GM21619 (cell line): Measurements from ENCODE around the gene MUC20.
"Not testable (repeated sequence)": the region's sequence is repeated elsewhere in the genome, so short reads cannot be mapped to it uniquely, and the experiment has no call there.

ENCODE experiments used
- ATAC-seq: cut with Tn5 transposase; IDR thresholded peaks from one replicate; pipeline ENCODE4 v1.9.1; 2021; ENCODE audit not compliant: unreplicated experiment

Gene MUC20, protein sequence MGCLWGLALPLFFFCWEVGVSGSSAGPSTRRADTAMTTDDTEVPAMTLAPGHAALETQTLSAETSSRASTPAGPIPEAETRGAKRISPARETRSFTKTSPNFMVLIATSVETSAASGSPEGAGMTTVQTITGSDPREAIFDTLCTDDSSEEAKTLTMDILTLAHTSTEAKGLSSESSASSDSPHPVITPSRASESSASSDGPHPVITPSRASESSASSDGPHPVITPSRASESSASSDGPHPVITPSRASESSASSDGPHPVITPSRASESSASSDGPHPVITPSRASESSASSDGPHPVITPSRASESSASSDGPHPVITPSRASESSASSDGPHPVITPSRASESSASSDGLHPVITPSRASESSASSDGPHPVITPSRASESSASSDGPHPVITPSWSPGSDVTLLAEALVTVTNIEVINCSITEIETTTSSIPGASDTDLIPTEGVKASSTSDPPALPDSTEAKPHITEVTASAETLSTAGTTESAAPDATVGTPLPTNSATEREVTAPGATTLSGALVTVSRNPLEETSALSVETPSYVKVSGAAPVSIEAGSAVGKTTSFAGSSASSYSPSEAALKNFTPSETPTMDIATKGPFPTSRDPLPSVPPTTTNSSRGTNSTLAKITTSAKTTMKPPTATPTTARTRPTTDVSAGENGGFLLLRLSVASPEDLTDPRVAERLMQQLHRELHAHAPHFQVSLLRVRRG

DNA sequence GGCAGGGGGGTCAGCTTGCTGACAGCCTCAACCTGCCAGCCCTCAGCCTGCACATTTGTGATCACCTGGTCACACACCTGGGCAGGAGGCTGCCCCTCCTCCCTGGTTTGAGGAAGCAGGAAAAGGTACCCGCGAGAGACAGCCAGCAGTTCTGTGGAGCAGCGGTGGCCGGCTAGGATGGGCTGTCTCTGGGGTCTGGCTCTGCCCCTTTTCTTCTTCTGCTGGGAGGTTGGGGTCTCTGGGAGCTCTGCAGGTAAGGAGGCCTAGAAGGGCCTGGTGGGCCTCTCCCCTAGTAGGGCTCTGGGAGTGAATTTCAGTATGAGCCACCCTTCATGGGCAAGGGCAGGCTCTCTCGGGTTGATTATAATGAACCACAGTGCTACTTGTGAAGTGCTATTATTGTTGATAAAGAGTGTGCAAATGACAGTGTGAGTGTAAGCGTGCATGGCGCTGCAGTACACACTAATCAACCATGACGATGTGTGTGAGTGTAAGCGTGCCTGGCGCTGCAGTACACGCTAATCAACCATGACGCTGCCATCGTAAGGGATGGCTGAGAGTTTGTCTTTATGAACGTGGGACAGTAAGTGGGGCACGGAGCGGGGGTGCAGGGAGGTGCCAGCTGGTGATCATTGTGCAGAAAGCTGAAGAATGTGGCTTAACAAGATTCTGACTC lies at the start of gene MUC20:
Gene MUC20, plus strand, starts transcription at position 148 of the 676 bp plus-strand sequence. Its CDS starts 30 bp downstream, at position 178.
- ATAC-seq: not testable (repeated sequence)

DNA sequence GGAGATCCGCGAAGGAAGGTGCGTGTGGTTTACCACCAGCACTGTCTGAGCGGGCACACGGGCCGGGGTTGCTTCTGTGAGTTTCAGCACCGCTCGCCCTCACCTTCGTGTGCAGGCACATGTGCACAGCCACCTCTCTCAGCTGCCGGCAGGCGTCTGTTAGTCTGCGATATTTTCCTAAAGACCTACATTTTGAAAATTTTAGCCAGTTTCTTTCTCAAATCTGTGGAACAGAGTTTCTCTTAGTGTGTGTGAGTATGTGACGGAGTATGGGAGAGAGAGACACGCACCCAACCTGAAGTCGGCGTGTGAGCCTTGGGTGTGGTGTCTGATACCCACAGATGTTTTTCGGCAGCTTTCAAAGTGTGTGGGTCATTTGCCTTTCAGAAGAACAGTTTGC lies 49.5 kb upstream of the MUC20 start:
- not testable (repeated sequence) for ATAC-seq

DNA sequence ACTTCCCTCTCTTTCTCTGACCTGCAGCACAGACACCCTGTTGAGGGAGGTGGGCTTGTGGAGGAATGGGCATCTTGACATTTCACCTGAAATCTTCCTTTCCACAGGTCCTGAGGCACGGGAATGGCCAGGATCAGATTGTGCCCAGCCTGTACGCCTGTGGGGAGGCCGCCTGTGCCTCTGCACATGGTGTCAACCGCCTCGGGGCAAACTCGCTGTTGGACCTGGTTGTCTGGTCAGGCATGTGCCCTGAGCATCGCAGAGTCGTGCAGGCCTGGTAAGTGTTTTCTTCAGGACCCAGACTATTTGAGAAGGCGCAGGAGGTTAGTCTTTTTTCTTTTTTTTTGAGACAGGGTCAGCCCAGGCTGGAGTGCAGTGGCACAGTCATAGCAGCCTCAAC lies 47.1 kb upstream of the MUC20 start:
- ATAC-seq: not testable (repeated sequence)

DNA sequence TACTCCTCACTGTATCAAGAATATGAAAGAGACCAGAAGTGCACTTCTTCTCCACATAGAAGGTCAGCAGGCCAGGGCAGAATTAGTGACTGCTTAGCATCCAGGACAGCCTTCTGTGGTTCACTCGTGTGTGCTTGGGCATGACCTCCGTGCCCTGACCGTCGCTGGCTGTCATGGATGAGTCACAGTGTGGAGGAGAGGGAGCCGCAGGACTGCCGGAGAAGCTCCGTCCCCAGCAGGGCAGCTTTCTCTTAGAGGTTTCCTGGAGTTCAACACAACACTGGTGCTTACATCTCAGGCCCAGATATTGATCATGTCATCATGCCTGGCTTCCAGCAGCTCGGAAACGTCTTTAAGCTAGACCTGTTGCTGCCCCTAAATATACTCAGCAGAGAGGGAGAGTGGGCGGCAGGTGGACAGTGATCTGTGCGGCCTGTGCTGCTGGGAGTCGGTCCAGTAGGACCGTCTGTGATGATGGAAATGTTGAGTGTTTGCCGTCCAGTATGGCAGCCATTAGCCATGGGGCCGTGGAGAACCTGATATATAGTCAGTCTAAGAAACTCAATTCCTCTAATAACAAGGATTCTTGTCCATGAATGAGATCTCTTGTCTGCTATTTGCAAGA lies 42.3 kb upstream of the MUC20 start:
- ATAC-seq: not testable (repeated sequence)

DNA sequence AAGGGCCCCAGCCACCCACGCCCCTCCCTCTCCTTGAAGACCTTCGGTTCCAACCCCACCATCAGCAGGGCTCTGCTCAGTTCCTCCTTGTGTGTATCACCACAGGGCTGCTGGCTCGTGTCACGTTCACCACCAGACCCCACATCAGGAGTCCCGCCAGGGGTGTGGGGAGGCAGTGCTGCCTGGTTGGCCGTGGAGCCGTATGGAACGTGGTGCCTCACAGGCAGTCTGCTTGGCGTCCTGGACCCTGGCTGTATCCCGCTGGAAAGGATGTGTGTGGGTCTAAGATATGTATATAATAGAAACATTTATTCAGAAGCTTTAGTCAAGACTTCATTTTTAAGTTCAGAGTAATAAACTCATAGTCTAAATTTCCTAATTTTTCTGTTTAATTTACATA lies 40.1 kb upstream of the MUC20 start:
- not testable (repeated sequence) for ATAC-seq

DNA sequence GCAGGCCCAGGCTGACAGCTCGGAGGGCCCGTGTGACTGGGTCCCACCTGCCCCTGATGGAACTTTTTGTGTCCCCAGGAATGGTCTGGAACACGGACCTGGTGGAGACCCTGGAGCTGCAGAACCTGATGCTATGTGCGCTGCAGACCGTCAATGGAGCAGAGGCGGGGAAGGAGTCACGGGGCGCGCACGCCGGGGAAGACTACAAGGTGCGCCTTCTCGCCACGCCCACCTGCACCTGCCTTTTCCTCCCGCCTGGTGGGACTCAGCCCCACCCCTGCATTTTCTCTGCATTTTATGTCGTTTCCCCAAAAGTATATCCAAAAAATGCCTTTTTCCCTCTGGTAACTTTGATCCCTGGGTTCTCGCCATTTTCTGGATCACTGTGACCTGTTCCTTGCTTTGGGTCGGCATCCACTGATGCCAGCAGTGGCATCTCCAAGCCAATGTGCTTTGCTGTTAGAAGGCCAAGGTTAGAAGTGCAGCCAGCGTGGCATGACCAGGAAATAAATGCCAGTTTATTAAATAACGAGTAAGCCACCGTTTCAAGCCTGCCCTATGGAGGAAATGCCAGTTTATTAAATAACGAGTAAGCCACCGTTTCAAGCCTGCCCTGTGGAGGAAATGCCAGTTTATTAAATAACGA lies 39.2 kb upstream of the MUC20 start:
- not testable (repeated sequence) for ATAC-seq

DNA sequence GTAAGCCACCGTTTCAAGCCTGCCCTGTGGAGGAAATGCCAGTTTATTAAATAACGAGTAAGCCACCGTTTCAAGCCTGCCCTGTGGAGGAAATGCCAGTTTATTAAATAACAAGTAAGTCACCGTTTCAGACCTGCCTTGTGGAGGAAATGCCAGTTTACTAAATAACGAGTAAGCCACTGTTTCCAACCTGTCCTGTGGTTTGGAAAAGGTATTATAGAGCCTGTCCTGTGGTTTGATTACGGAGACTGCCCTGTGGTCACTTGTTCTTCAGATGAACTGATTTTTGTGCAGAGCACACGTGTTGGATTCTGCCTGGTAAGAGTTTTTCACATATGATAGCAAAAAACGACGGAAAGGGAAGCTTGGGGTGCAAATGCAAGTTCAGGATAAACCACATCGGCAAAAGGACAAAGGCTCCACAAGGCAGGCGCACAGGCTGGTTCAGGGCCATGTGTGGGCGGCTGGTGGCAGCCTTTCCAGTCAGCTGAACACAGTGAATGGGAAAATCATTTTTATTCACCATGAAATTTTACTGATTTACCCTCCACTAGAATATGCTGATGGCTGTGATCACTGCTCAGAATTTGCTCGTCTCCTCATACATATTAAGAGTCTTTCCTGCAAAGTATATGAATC lies 38.6 kb upstream of the MUC20 start:
- not testable (repeated sequence) for ATAC-seq

DNA sequence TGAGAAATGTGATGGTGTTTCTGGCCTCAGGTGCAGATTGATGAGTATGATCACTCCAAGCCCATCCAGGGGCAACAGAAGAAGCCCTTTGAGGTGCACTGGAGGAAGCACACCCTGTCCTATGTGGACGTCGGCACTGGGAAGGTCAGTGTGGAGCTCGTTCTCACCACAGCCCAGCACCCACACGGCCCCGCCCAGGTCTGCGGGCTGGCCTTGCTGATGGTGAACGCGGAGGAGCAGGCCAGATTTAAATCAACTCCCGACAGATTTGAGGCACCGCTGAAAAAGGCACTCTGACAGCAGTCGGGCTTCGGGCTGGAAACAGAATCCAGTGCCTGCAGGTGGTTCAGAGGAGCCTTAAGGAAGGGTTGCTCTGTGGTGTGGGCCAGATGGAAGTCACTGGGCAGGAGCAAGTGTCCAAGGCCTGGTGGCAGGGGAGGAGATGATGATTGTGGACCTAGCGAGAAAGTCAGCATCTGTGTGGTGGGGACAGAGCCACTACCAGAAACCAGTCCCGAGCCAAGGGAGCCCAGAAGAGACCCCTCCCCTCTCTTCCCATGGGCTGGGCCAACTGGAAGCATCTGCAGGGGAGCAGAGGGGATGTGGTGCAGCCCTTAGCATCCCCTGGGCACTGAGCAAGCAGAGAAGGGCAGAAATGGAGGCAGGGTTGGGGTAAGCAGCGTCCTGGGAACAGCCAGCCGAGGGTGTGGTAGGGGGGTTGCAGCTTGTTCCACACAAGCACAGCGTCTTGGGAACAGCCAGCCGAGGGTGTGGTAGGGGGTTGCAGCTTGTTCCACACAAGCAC lies 36.9 kb upstream of the MUC20 start:
- ATAC-seq: not testable (repeated sequence)

DNA sequence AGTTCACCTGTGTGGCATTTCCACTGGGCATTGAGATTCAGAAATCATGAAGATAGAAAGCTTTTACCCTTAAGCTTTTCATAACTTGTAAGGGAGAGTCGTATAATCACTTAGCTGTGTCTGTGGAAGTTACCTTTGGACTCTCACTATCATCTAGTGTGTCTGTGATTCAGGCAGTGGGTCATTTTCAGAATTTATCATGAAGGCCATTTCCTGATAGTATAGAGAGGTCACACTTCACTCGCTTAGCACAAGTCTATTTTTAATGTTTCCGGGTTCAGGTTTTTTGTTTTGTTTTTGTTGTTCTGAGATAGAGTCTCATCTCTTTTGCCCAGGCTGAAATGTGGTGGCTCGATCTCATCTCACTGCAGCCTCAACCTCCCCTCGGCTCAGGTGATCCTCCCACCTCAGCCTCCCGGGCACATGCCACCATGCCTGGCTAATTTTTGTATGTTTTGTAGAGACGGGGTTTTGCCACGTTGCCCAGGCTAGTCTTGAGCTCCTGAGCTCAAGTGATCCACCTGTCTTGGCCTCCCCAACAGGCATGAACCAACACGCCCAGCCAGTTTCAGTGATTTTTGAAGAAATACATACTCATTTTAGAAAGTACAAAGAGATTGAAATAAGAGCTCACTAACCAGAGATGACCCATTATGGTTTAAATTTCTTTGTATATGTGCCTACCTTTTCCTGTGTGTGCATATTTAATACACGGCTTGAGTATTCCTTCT lies 36.1 kb upstream of the MUC20 start:
- ATAC-seq: peak; percentile 43

DNA sequence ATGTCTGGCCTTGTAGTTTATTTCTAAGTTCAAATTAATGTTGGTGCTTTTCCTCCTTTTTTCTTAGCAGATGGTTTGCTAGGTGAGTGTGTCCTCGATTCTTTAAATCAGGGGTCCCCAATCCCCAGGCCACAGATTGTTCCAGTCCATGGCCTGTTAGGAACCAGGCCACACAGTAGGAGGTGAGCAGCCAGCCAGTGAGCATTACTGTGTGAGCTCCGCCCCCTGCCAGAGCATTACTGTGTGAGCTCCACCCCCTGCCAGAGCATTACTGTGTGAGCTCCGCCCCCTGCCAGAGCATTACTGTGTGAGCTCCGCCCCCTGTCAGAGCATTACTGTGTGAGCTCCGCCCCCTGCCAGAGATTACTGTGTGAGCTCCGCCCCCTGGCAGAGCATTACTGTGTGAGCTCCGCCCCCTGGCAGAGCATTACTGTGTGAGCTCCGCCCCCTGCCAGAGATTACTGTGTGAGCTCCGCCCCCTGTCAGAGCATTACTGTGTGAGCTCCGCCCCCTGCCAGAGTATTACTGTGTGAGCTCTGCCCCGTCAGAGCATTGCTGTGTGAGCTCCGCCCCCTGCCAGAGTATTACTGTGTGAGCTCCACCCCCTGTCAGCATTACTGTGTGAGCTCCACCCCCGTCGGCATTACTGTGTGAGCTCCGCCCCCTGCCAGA lies 34.1 kb upstream of the MUC20 start:
- not testable (repeated sequence) for ATAC-seq

DNA sequence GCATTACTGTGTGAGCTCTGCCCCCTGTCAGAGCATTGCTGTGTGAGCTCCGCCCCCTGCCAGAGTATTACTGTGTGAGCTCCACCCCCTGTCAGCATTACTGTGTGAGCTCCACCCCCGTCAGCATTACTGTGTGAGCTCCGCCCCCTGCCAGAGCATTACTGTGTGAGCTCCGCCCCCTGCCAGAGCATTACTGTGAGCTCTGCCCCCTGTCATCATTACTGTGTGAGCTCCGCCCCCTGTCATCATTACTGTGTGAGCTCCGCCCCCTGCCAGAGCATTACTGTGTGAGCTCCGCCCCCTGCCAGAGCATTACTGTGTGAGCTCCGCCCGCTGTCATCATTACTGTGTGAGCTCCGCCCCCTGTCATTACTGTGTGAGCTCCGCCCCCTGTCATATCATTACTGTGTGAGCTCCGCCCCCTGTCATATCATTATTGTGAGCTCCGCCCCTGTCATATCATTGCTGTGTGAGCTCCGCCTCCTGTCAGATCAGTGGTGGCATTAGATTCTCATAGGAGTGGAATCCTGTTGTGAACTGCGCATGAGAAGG lies 33.5 kb upstream of the MUC20 start:
- ATAC-seq: not testable (repeated sequence)

DNA sequence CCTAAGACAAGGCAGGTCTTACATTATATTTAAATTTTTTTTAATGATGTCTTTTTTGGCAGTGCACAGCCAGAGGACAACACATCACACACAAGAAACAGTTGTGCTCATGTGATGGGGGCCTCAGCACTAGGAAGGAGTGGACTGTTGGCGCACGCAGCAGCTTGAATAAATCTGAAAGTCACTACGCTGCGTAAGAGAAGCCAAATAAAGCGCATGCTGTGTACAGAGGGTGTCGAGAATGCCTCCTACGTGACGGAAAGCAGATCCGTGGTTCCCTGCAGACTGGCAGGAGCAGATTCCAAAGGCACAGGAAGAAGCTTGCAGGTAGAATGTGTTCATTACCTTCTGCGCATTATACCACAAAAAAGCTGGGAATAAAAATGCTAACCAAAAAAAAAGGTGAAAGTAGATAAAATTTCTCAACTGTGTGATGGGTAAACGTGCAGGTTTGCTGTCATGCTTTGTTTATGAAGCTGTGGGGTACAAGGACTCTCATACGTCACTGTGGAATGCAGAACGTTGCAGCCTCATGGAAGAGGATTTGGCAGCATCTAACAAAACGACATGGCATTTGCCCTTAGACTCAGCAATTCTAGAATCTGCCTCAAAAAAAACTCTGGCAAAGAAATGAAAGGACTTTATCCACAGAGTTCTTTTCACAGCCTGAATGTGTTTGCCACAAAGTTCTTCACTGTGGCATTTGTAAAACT lies 32.2 kb upstream of the MUC20 start:
- ATAC-seq: not testable (repeated sequence)

DNA sequence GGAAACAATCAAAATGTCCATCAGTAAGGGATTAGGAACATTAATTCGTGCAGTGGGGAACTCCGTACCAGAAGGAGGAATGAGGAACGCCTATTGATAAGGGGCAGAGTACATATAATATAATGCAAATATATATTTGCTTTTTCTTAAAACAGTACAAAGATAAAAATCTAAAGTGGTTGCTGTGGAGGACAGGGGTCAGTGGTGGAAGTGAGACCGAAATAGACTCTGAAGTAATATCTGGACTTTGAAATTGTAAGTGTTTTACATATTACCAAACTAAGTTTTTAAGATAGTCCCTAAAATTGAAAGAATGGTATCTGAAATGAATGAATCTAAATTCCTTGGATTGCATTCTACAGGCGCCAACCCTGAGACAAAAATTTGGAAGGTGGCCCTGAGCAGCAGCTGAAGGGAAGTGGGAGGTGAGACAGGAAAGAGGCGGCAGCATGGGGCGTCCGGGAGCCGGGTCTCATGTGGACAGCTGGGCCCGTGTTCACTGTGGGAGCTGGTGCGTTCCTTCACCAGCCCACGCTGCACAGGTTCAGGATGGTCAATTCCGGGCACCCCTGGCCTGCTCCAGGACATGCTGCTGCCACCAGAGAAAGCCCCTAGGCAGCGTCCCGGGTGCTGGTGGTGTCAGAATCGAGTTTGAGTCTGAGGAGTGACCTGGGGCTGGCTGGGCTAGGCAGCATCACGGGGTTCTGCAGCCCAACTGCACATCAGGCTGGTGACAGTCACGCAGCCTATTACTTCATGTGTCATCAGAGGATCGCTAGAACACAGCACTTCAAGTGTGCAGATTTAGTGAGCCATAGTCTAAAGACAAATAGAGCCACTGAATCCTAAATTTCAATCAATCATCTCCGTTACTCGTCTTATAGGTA lies 31.4 kb upstream of the MUC20 start:
- not testable (repeated sequence) for ATAC-seq

DNA sequence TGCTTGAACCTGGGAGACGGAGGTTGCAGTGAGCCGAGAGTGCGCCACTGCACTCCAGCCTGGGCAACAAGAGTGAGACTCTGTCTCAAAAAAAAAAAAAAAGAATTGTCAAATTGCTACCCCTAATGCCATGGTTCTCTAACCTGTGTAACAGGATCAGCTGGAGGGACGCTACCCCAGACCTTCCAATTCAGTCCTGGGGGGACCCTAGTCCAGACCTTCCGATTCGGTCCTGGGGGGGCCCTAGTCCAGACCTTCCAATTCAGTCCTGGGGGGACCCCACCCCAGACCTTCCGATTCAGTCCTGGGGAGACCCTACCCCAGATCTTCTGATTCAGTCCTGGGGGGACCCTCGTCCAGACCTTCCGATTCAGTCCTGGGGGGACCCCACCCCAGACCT lies 29.8 kb upstream of the MUC20 start:
- no peak for ATAC-seq

DNA sequence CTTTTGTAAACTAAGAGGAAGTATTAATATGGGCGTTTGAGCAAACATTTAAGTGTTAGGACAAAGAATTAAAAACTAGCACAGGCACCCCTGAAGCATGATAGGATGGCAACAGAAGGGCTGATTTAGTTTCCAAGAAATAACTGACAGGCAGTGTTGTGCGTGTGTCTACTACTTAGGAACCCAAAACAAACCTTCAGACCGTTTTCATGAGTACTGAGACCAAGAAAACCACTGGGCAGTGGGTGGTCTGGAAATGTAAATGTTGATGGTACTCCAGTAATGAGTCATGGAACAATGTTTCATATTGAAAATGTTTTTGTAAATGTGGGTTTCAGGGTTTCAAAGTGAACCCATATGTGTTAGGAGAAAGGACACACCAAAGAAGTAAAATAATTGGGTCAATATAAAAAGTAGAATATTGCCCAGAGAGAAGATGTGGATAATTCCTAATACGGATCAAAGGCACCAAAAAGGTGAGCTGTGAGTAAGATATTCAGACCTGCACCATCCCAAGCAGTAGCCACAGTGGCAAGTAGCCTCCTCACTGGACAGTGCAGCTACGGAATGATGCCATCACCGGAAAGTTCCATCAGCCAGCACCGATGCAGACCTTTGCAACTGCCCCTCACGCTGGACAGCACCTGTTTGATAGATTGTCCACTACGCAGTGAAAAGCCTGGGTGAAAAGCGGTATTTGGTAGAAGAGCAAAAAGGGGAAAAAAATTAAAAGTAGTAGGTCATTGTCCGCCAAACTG lies 29.0 kb upstream of the MUC20 start:
- ATAC-seq: not testable (repeated sequence)

DNA sequence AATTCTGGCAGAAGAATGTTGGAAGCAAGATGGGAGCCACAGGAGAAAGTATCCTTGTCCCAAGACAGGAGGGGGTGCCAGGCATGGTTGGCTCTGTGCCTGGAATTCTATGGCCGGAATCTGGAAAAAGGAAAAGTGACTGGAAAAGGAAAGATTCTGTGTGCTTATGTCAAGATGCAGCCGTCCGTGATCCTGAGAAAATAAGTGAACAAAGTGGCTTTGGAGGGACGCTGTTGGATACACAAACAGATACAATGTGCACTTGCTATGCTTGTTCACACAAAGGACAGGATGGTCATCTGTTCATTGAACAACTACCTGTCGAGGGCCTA lies 28.5 kb upstream of the MUC20 start:
- ATAC-seq: no peak
